Bronchial epithelial cell (primary cell): ENCODE measurements around the gene MDH1B. TPM values are rescaled to one million over a fixed set of nuclear protein-coding genes. Genes with fewer than 3 reads are reported as not detected.

Source experiments
- DNase-seq: peaks from one replicate; pipeline ENCODE4 v3.0.0-alpha.2; 2010; ENCODE audit warnings: low read depth
- FAIRE-seq: peaks from 2 replicates; lab custom pipeline; 2011; peaks lifted over from hg19 to GRCh38; lab: Jason Lieb, UNC
- H3K27me3 ChIP-seq: 2 replicates; pipeline ENCODE4 v1.5.1; 2011; ENCODE audit warnings: low read length; ENCODE audit not compliant: control insufficient read depth, insufficient read depth
- H3K36me3 ChIP-seq: 2 replicates; pipeline ENCODE4 v1.5.1; 2011; ENCODE audit warnings: low read length; ENCODE audit not compliant: control insufficient read depth, insufficient read depth
- H3K4me3 ChIP-seq: 2 replicates; pipeline ENCODE4 v1.5.1; 2011; ENCODE audit warnings: mild to moderate bottlenecking, low read depth, low read length, control low read depth
- total RNA-seq: library from RNA; depleted of rRNA; stranded (reverse); fragments of >200 nt; gene quantifications from 2 replicates; pipeline ENCODE4 v1.2.1, GENCODE V29; 2014
- TF ChIP-seq, protein P1 (sequence below): IDR thresholded peaks from 2 replicates; pipeline ENCODE4 v1.5.1; 2011; ENCODE audit warnings: mild to moderate bottlenecking, moderate library complexity, low read length, control low read depth, inconsistent platforms; ENCODE audit not compliant: insufficient read depth, severe bottlenecking

The MDH1B gene
- total RNA-seq, 1 donor from 2014 or later: not detected

- DNase-seq (no peak), FAIRE-seq (no peak)
- Histone ChIP-seq H3K27me3 (no peaks in the 10 kb centered on the region), H3K36me3 (no peaks in the 10 kb centered on the region), H3K4me3 (no peak overlapping the region)
- TF ChIP-seq, protein P1, sequence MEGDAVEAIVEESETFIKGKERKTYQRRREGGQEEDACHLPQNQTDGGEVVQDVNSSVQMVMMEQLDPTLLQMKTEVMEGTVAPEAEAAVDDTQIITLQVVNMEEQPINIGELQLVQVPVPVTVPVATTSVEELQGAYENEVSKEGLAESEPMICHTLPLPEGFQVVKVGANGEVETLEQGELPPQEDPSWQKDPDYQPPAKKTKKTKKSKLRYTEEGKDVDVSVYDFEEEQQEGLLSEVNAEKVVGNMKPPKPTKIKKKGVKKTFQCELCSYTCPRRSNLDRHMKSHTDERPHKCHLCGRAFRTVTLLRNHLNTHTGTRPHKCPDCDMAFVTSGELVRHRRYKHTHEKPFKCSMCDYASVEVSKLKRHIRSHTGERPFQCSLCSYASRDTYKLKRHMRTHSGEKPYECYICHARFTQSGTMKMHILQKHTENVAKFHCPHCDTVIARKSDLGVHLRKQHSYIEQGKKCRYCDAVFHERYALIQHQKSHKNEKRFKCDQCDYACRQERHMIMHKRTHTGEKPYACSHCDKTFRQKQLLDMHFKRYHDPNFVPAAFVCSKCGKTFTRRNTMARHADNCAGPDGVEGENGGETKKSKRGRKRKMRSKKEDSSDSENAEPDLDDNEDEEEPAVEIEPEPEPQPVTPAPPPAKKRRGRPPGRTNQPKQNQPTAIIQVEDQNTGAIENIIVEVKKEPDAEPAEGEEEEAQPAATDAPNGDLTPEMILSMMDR: no peak
Observed at GRCh38 chr2:206740800-206741199, 24.3 kb downstream of the MDH1B start.

GRCh38 chr2:206739271-206739670 is 25.9 kb downstream of the MDH1B start:
- Histone ChIP-seq H3K4me3 (no peak overlapping the region), H3K36me3 (no peaks in the 10 kb centered on the region), H3K27me3 (no peaks in the 10 kb centered on the region)
- FAIRE-seq: no peak
- TF ChIP-seq, protein P1: no peak
- DNase-seq: no peak

DNA sequence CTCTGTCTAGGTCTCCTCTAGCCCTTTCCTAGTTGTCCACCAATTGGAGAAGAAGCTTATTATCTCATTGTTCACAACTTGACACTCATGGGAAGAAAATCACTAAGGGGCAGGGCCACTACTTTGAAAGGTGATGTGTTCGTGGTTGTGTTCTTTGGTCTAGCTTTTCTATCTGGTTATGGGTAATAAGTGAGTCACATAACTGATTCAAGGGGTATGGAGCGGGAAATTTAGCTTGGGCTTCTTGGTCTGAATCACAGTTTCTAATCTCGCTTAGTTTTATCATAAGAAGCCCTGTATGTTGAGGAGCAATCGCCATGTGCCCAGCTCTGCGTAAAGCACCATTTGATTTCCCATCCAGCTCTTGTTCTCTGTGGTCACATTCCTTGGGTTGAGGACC is 28.2 kb downstream of the MDH1B start:
- Histone ChIP-seq H3K36me3 (no peaks in the 10 kb centered on the region), H3K4me3 (no peak overlapping the region), H3K27me3 (no peaks in the 10 kb centered on the region)
- FAIRE-seq (no peak), DNase-seq (peak; percentile 29)
- TF ChIP-seq, protein P1: no peak

- DNase-seq (no peak), FAIRE-seq (no peak)
- Histone ChIP-seq H3K4me3 (no peak overlapping the region), H3K27me3 (no peaks in the 10 kb centered on the region), H3K36me3 (no peaks in the 10 kb centered on the region)
- TF ChIP-seq, protein P1: no peak
Observed at GRCh38 chr2:206733341-206733740, 31.8 kb downstream of the MDH1B start.

DNA sequence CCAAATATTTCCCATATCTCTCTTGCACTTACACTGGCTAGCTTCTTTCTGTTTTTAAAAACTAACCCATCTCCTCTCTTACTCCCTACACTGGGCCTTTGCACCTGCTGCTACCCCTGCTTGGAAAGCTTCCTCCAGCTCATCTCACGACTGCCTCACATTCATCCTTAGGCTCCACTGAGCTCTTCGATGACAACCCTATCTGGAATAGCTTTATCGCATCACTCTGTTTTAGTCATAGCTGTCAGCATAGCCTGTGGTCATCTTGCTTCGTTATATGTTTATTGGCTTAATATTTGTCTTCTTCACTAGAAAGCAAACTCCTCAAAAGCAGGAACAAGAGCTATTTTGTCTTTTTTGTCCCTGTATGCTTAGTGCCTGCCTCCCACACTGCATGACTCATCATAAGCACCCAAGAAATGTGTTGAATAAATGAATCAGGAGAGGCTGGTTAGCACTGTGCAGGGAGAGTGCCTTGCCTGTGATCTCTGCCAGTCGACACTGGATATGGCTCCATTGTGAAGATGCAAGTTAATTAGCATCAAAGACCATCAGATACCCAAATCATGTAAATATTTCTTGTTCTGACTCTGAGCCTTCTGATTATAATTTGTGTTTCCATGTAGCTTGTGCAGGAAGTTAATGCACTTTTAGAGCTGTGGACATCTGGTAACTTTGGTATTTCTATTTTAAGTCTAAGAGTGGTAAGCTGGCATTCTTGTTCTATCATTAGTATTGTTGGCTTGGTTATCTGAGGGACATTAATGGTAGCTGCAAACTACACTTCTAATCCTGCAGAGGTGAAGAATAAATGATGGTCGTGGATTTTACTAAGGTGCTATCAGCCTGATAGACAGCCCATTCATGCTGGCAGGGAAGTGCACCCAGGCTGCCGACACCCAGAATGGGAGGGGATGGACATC is 36.6 kb downstream of the MDH1B start:
- TF ChIP-seq, protein P1: no peak
- peak; percentile 50 for DNase-seq
- FAIRE-seq: no peak
- H3K27me3 ChIP-seq: no peaks in the 10 kb centered on the region
- no peaks in the 10 kb centered on the region for H3K36me3 ChIP-seq
- no peak overlapping the region for H3K4me3 ChIP-seq
